Activated CD8-positive, alpha-beta T cell treated with anti-CD3 and anti-CD28 coated beads, Interleukin-2, amount 10 ng/mL, durations not matched to agents 7 days and 5 days (primary cell): ENCODE results near the gene BMPER. TPM values are rescaled to one million over a fixed set of nuclear protein-coding genes. Genes with fewer than 3 reads are reported as not detected.

Experiments used
- ATAC-seq: fragments of 150-1000 bp; cut with Tn5 transposase; one replicate; pipeline ENCODE4 v1.10.0; 2021; ENCODE audit warnings: moderate library complexity
- CTCF ChIA-PET: fragments of 350-600 bp; sonication (Branson Sonifier 250); formaldehyde crosslinking; loops from one replicate; lab custom pipeline; 2021; ENCODE audit warnings: antibody characterized with exemption; lab: Charles Lee
- POLR2A ChIA-PET: fragments of 350-600 bp; sonication (Branson Sonifier 250); formaldehyde crosslinking; loops from one replicate; lab custom pipeline; 2021; ENCODE audit warnings: antibody characterized with exemption; lab: Charles Lee
- DNase-seq: peaks from one replicate; pipeline ENCODE4 v3.0.0-alpha.2; 2020
- H3K27ac Mint-ChIP-seq: one replicate; pipeline ENCODE4 v1.8.0; 2021; ENCODE audit warnings: mild to moderate bottlenecking, mixed read lengths
- H3K27me3 Mint-ChIP-seq: one replicate; pipeline ENCODE4 v1.8.0; 2021; ENCODE audit warnings: low read depth, mixed read lengths
- H3K36me3 Mint-ChIP-seq: one replicate; pipeline ENCODE4 v1.8.0; 2021; ENCODE audit warnings: low read depth, mixed read lengths
- H3K4me1 Mint-ChIP-seq: one replicate; pipeline ENCODE4 v1.8.0; 2021; ENCODE audit warnings: low read depth, mixed read lengths
- H3K4me3 Mint-ChIP-seq: one replicate; pipeline ENCODE4 v1.8.0; 2021; ENCODE audit warnings: mild to moderate bottlenecking, mixed read lengths
- H3K9me3 Mint-ChIP-seq: one replicate; pipeline ENCODE4 v1.8.0; 2022; ENCODE audit warnings: mixed read lengths; ENCODE audit not compliant: insufficient read depth
- total RNA-seq, 2 experiments: library from RNA; stranded (reverse); gene quantifications; one replicate each; pipeline ENCODE4 v1.2.3, GENCODE V29; 2021

The BMPER gene
- total RNA-seq, 2 experiments from 2014 or later: not detected

DNA sequence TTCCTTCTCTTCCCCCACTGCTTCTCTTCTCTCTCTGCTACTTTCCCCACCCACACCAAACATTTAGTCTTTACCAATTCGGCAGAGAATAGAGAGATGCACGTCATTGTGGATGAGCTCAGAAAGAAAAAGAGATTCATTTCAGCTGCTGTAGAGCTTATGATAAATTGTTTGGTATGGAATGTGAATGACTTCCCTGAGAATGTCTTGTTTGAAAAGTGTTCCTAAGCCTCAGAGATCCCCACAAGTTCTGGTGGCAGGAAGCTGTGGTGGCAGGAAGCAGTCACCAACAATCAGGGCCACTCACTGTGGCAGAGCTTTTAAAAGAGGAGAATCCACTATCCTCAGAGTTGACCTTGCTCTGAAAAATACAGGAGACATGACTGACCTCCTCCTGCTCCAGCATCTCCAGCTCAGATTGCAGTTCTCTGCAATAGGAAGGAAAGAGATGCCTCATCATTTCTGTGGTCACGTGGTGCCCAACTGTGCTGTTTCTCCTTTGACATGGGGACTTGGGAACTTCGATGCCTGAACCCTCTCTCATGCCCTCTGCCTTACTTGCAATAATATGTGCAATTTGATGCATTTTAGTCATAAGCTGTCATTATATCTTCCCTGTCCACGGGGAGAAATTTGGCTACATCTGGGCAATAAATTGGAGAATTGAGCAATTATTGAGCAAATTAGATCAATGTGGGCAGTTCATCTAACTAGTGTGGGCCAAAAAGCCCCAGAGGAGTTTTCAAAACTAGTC, 76.5 kb downstream of the BMPER start:
- ATAC-seq (no peak), DNase-seq (no peak)
- Mint-ChIP-seq H3K27ac (no peak overlapping the region), H3K4me1 (no peaks in the 10 kb centered on the region), H3K4me3 (no peak overlapping the region), H3K9me3 (no peaks in the 10 kb centered on the region), H3K36me3 (no peaks in the 10 kb centered on the region), H3K27me3 (no peaks in the 10 kb centered on the region)
- POLR2A ChIA-PET: no interaction called here
- CTCF ChIA-PET: interaction anchor here (0.6 kb wide), 1 partner anchor 49 kb away, joined by 3 read pairs; no protein-coding TSS in a partner anchor

DNA sequence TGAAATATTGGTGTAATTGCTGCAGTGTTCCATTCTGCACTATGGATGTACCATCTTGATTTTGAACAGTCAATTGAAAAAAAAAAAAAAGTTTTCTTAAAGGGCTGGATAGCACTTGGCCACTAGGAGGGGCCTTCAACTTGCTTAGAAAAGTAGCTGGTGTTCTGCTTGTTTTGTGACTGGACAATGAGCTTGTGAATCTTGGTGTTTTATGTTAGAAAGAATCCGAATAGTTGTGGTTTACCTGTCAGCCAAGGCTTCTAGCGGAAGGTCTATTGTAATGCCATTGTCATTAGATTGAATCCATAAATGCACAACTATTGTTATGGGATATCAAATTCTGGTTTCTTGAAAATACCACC, 77.1 kb downstream of the BMPER start:
- Mint-ChIP-seq H3K4me1 (no peaks in the 10 kb centered on the region), H3K36me3 (no peaks in the 10 kb centered on the region), H3K27ac (no peak overlapping the region), H3K4me3 (no peak overlapping the region), H3K9me3 (no peaks in the 10 kb centered on the region), H3K27me3 (no peaks in the 10 kb centered on the region)
- ChIA-PET POLR2A (no interaction called here), CTCF (interaction anchor here (0.6 kb wide), 1 partner anchor 49 kb away, joined by 3 read pairs; no protein-coding TSS in a partner anchor)
- ATAC-seq: no peak
- DNase-seq: no peak

DNA sequence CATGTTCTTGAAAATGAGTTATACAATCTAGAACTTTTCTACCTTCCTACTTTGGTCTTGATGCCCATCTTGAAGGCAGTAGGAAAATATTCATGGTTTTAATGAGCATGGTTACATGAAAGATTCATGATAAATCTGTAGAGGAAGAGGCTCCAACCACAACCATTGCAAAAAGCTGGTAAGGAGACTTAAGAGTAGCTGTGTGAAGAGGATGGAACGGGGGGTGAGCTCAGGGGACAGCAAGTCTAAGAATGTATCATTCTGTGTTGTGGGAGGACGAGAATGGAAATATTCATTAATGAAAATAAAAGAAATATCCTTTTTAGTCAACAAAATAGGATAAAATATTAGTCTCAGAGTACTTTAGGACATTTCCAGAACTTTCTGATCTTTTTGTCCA, 81.1 kb downstream of the BMPER start:
- ChIA-PET CTCF (no interaction called here), POLR2A (no interaction called here)
- ATAC-seq: no peak
- Mint-ChIP-seq H3K4me1 (no peaks in the 10 kb centered on the region), H3K9me3 (no peaks in the 10 kb centered on the region), H3K27me3 (no peaks in the 10 kb centered on the region), H3K27ac (no peak overlapping the region), H3K36me3 (no peaks in the 10 kb centered on the region), H3K4me3 (no peak overlapping the region)
- DNase-seq: no peak

DNA sequence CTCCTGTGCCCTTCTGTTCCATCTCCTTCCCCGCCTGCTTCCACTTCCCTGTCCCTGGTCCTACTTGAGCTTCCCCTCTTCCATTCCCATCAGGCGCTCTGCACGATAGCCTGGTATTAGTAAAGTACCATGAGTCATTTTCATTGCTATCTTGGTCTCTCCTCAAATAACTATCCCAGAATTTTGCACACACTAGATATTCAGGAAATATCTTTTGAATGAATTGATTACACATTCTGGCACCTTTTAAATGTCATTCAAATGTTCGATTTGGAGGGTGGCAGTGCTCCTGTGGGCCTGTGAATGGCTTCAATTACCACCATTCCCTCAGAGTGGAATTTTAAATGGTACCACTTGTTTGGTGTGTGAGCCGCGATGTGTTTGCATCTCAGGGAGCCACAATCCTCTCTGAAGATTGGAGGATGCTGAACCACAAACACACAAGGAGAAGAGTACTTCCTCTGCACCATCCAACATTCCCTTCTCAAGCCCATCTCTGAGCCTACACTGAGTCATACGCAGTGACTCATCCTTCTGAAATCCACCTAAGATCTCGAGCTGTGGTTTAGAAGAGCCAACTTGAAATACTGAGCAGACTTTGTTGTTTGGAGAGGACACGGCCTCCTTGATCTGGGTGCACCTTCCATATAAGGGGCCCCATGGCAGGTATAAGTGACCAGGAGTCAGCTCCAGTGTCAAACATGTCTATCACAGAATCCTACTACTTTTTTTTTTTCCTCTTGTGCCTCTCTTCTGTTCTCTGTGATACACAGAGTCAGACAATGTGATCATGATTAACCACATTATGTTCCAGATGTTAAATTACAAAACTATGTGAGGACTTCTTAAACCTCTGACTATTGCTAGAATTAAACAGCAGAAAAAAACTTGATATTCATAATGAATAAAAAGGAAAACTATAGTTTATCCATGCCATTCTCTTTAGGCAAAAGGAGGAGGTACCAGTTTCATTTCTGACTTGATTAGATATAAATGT, 81.9 kb downstream of the BMPER start:
- no peaks in the 10 kb centered on the region for H3K27me3 Mint-ChIP-seq
- CTCF ChIA-PET: no interaction called here
- no peaks in the 10 kb centered on the region for H3K4me1 Mint-ChIP-seq
- POLR2A ChIA-PET: no interaction called here
- no peaks in the 10 kb centered on the region for H3K36me3 Mint-ChIP-seq
- no peak for DNase-seq
- H3K27ac Mint-ChIP-seq: no peak overlapping the region
- no peak for ATAC-seq
- no peaks in the 10 kb centered on the region for H3K9me3 Mint-ChIP-seq
- no peak overlapping the region for H3K4me3 Mint-ChIP-seq

DNA sequence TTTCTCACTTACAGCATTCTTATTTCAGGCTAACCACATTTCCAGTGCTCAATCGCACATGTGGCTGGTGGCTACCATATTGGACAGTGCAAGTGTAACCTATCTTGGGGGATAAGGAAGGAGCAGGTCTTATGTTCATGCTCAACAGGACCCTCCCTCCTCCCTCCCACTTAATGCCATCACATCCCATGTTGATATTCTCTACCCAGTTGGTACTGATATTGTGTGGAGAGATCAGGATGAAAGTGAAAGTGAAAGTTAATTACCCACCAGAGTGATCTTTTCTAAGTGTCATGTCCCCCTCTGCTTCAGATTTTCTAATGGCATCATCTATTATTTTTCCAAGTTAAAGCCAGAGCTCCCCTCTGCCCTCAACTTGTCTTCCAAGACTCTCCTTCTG, 91.6 kb downstream of the BMPER start:
- Mint-ChIP-seq H3K4me3 (no peak overlapping the region), H3K27ac (no peak overlapping the region), H3K27me3 (no peaks in the 10 kb centered on the region), H3K36me3 (no peaks in the 10 kb centered on the region), H3K9me3 (no peaks in the 10 kb centered on the region), H3K4me1 (no peaks in the 10 kb centered on the region)
- DNase-seq (no peak), ATAC-seq (no peak)
- ChIA-PET POLR2A (no interaction called here), CTCF (no interaction called here)

DNA sequence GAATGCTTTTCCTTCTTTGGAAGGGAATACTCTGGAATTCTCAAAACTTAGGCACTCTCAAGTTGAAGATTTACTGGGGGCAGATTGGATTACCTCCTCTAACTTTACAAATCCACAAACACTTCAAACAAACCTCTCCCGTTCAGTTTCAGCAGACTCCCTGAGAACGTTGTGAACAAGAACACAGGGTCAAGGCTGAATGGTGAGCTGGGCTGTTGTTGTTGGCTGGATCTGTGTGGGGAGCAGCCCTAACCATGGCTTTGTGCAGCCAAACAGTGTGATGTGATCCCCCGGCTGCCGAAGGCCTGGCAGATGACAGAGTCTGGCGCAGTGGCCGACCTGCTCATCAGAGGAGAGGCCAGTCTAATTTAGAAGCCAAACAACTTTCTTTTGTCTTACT, 93.1 kb downstream of the BMPER start:
- no peaks in the 10 kb centered on the region for H3K36me3 Mint-ChIP-seq
- H3K27ac Mint-ChIP-seq: no peak overlapping the region
- no peak overlapping the region for H3K4me3 Mint-ChIP-seq
- H3K27me3 Mint-ChIP-seq: no peaks in the 10 kb centered on the region
- no peak for DNase-seq
- ATAC-seq: no peak
- ChIA-PET POLR2A (interaction anchor here (0.8 kb wide), 1 partner anchor 1503 kb away, joined by 3 read pairs; the partner anchor contains the start of gene AVL9), CTCF (no interaction called here)
- H3K9me3 Mint-ChIP-seq: no peaks in the 10 kb centered on the region
- H3K4me1 Mint-ChIP-seq: no peaks in the 10 kb centered on the region

DNA sequence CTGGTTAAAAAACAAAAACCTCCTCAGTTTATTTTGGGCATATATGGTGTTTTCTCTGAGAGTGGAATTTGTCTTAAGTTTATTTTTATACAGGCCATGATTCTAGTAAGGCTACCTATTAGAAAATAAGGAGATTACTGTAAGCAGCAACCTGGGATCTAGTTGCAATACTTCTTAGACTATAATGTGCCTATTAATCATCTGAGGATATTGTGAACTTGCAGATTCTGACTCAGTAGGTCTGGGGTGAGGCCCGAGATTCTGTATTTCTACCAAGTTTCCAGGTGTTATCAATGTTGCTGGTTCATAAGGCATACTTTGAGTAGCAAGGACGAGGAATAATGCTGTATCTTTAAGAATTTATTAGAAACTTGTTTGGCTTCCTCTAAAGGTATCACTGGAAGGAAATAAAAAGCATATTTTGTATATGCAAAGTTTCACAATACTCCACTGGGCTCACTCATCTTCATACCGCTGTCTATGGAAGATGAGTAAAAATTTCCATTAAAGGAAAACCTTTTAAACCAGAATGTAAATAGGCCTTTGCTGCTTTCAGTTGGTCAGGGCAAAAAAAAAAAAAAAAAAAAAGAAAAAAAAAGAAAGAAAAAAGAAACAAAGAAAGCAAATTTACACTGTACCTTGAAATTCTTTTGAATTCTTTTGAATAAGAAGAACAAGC, 105.8 kb downstream of the BMPER start:
- ChIA-PET POLR2A (no interaction called here), CTCF (no interaction called here)
- Mint-ChIP-seq H3K27me3 (no peaks in the 10 kb centered on the region), H3K27ac (no peak overlapping the region), H3K9me3 (no peaks in the 10 kb centered on the region), H3K4me3 (no peak overlapping the region), H3K36me3 (no peaks in the 10 kb centered on the region), H3K4me1 (no peaks in the 10 kb centered on the region)
- no peak for DNase-seq
- ATAC-seq: no peak

DNA sequence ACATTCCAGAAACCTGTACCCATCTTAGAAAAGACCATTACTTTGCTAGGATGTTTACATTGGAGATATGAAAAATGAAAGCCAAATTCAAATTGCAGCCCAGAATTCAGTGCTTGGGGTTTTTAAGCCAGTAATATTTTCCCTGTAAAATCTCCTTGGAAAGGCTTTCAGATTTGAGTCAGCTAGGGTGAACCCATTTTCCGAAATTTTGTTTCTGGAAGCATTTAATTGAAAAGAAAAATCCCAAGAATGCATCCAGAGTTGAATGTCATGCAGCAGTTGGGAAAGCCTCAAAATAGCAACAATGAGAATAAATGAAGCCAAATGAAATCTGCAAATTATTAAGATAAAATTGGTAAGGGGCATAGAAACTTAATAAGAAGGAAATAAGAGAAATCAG, 106.4 kb downstream of the BMPER start:
- Mint-ChIP-seq H3K36me3 (no peaks in the 10 kb centered on the region), H3K4me1 (no peaks in the 10 kb centered on the region), H3K9me3 (no peaks in the 10 kb centered on the region), H3K27me3 (no peaks in the 10 kb centered on the region), H3K27ac (no peak overlapping the region), H3K4me3 (no peak overlapping the region)
- CTCF ChIA-PET: no interaction called here
- DNase-seq (no peak), ATAC-seq (no peak)
- POLR2A ChIA-PET: no interaction called here

DNA sequence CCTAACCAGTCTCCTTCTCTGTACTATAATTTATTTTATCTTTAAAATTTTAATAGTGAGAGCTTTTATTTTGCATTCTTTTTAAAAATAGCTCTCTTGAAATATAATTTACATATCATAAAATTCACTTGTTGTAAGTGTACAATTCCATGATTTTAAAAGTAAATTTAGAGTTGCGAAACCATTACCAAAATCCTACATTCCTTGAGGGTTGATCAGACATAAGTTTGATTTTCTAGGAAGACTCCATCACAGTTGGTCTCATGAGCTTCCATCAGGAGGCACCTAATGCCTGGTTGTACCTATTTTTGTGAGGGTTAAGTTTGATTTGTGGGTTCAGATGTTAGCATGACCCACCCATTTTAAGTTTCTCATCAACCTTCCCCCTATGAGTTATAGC, 108.1 kb downstream of the BMPER start:
- CTCF ChIA-PET: no interaction called here
- DNase-seq (no peak), ATAC-seq (no peak)
- Mint-ChIP-seq H3K27me3 (no peaks in the 10 kb centered on the region), H3K4me3 (no peak overlapping the region), H3K9me3 (no peaks in the 10 kb centered on the region), H3K4me1 (no peaks in the 10 kb centered on the region), H3K27ac (no peak overlapping the region), H3K36me3 (no peaks in the 10 kb centered on the region)
- POLR2A ChIA-PET: no interaction called here

DNA sequence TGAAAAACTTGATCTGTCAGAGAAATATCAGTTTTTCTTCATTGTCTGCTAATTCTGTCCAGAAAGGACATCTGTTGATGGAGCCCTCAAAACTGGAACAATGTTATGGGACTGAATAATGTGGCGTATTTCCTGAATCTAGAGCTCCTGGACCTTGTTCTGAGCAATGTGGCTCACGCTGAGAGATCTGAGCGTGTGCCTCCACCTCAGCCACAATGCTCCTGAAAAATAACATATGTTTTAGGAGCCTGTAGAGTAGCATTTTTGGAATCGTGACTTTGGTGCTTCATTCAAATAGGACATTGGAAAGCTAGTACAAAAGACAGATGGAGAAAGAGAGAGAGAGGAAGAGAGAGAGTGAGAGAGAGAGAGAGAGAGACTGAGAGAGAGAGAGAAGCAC, 110.3 kb downstream of the BMPER start:
- ChIA-PET POLR2A (interaction anchor here (0.7 kb wide), 1 partner anchor 78 kb away, joined by 3 read pairs; no protein-coding TSS in a partner anchor), CTCF (no interaction called here)
- no peaks in the 10 kb centered on the region for H3K4me1 Mint-ChIP-seq
- no peak overlapping the region for H3K27ac Mint-ChIP-seq
- ATAC-seq: no peak
- DNase-seq: no peak
- H3K36me3 Mint-ChIP-seq: no peaks in the 10 kb centered on the region
- no peaks in the 10 kb centered on the region for H3K9me3 Mint-ChIP-seq
- no peaks in the 10 kb centered on the region for H3K27me3 Mint-ChIP-seq
- no peak overlapping the region for H3K4me3 Mint-ChIP-seq

DNA sequence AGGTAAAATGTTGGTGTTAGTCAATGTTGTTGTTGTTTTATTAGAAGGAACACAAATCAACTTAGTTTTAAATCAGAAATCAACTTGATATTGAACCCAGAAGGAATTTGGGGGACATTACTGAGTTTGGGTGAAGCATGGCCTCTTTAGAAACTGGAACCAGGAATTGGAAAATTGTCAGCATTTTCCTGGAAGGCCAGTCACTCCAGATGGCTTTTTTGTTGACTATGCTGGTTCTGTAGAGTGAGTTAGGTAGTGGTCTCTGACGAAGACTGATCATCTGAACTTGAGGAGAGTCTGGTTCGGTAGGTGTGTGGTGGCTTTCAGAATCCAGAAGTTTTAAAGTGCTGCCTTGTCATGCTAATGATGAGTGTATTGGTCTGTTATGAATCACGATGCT, 111.5 kb downstream of the BMPER start:
- Mint-ChIP-seq H3K9me3 (no peaks in the 10 kb centered on the region), H3K4me3 (no peak overlapping the region), H3K27me3 (no peaks in the 10 kb centered on the region), H3K36me3 (no peaks in the 10 kb centered on the region), H3K4me1 (no peaks in the 10 kb centered on the region), H3K27ac (no peak overlapping the region)
- ChIA-PET CTCF (no interaction called here), POLR2A (no interaction called here)
- no peak for ATAC-seq
- DNase-seq: no peak
